Keratinocyte (primary cell): ENCODE data around the gene KIF21B. TPM values are rescaled to one million over a fixed set of nuclear protein-coding genes. Genes with fewer than 3 reads are reported as not detected.

Experiments
- DNase-seq: peaks from one replicate; pipeline ENCODE4 v3.0.0-alpha.2; 2011; ENCODE audit warnings: low read depth, missing footprints, low spot score
- FAIRE-seq: peaks from 2 replicates; lab custom pipeline; 2011; peaks lifted over from hg19 to GRCh38; lab: Jason Lieb, UNC
- H2AFZ ChIP-seq: 2 replicates; pipeline ENCODE4 v1.6.0; 2012; ENCODE audit warnings: low read length, control low read depth, inconsistent platforms; ENCODE audit not compliant: control insufficient read depth
- H3K27ac ChIP-seq: 2 replicates; pipeline ENCODE4 v1.5.1; 2011; ENCODE audit warnings: low read length; ENCODE audit not compliant: control insufficient read depth, insufficient read depth
- H3K27me3 ChIP-seq: 3 replicates; pipeline ENCODE4 v1.6.0; 2011; ENCODE audit warnings: low read length; ENCODE audit not compliant: control insufficient read depth, insufficient read depth; ENCODE audit errors: extremely low read depth
- H3K36me3 ChIP-seq, 2 experiments: 2 replicates in 1 of 2; 3 replicates in 1 of 2; pipeline ENCODE4 v1.5.1; 2011; ENCODE audit warnings: low read length in 2 of 2, mild to moderate bottlenecking in 1 of 2; ENCODE audit not compliant: control insufficient read depth in 2 of 2, insufficient read depth in 2 of 2; ENCODE audit errors: extremely low read depth in 1 of 2
- H3K4me1 ChIP-seq: 3 replicates; pipeline ENCODE4 v1.5.1; 2011; ENCODE audit warnings: low read length; ENCODE audit not compliant: control insufficient read depth, insufficient read depth; ENCODE audit errors: extremely low read depth
- H3K4me2 ChIP-seq: 3 replicates; pipeline ENCODE4 v1.6.0; 2011; ENCODE audit warnings: low read depth, low read length; ENCODE audit not compliant: control insufficient read depth, insufficient read depth; ENCODE audit errors: extremely low read depth
- H3K4me3 ChIP-seq, 3 experiments: fragments of 200-600 bp in 1 of 3; sonication (generic) in 1 of 3; 2 replicates in 2 of 3; 3 replicates in 1 of 3; pipeline ENCODE4 v1.5.1; 2011 to 2016; ENCODE audit warnings: low read length in 3 of 3, mild to moderate bottlenecking in 3 of 3, control low read depth in 2 of 3, inconsistent platforms in 1 of 3, low read depth in 1 of 3, mixed read lengths in 1 of 3, mixed run types in 1 of 3, moderate library complexity in 1 of 3; ENCODE audit not compliant: control insufficient read depth in 2 of 3, insufficient read depth in 2 of 3; ENCODE audit errors: extremely low read depth in 1 of 3
- H3K79me2 ChIP-seq: 2 replicates; pipeline ENCODE4 v1.6.0; 2012; ENCODE audit warnings: low read length; ENCODE audit not compliant: control insufficient read depth, insufficient read depth
- H3K9ac ChIP-seq: 3 replicates; pipeline ENCODE4 v1.6.0; 2011; ENCODE audit warnings: low read length; ENCODE audit not compliant: control insufficient read depth, insufficient read depth; ENCODE audit errors: extremely low read depth
- H3K9me1 ChIP-seq: 3 replicates; pipeline ENCODE4 v1.6.0; 2011; ENCODE audit warnings: low read length; ENCODE audit not compliant: control insufficient read depth, insufficient read depth; ENCODE audit errors: extremely low read depth
- H3K9me3 ChIP-seq: 2 replicates; pipeline ENCODE4 v1.5.1; 2012; ENCODE audit warnings: low read depth, low read length; ENCODE audit not compliant: control insufficient read depth
- H4K20me1 ChIP-seq: 3 replicates; pipeline ENCODE4 v1.6.0; 2011; ENCODE audit warnings: low read length; ENCODE audit not compliant: control insufficient read depth, insufficient read depth; ENCODE audit errors: extremely low read depth
- CTCF ChIP-seq, 3 experiments: IDR thresholded peaks in 1 of 3; conservative IDR thresholded peaks in 1 of 3; optimal IDR thresholded peaks in 1 of 3; 2 replicates in 2 of 3; 3 replicates in 1 of 3; pipeline versions ENCODE3 to v1.5.1; 2011; ENCODE audit warnings: low read length in 3 of 3, mild to moderate bottlenecking in 3 of 3, moderate library complexity in 2 of 3, control low read depth in 1 of 3, inconsistent platforms in 1 of 3; ENCODE audit not compliant: insufficient read depth in 2 of 3; ENCODE audit errors: extremely low read depth in 1 of 3
- EZH2 ChIP-seq: IDR thresholded peaks from one replicate; pipeline ENCODE4 v1.6.1; 2012; ENCODE audit warnings: inconsistent platforms, mild to moderate bottlenecking, low read length, moderate library complexity
- dilution Hi-C: fragments of 300-500 bp; cut with MboI; formaldehyde crosslinking; loops from one replicate; pipeline ENCODE4 v1.7.0; 2020; ENCODE audit warnings: low sequenced_read_pairs; ENCODE audit not compliant: extremely low pct_ligation_motif_present
- polyA plus RNA-seq, 5 experiments: library from polyadenylated mRNA; depleted of rRNA in 3 of 5; stranded (reverse) in 3 of 5; stranded (forward) in 1 of 5; unstranded in 1 of 5; fragments of >200 nt; gene quantifications; 1 replicate in 1 of 5; 2 replicates in 3 of 5; 3 replicates in 1 of 5; pipeline versions ENCODE4 v1.2.1 to v1.2.3, GENCODE V29; 2011 to 2012; ENCODE audit warnings: missing spikeins in 2 of 5, low read depth in 1 of 5, low replicate concordance in 1 of 5

The KIF21B gene
- polyA plus RNA-seq, 1 donor (not counting 4 experiments of a cell fraction or from before 2014, with no cell fraction given) = 0.17 TPM

- H3K79me2 ChIP-seq = no peaks in the 10 kb centered on the region
- no peaks in the 10 kb centered on the region for H3K9me3 ChIP-seq
- DNase-seq = peak; percentile 52
- no peak overlapping the region for H3K27ac ChIP-seq
- peaks cover 9% of the 10 kb centered on the region for H3K4me1 ChIP-seq
- dilution Hi-C loops = no loop called here
- no peak overlapping the region for H3K4me2 ChIP-seq
- H3K27me3 ChIP-seq = peaks cover 8% of the 10 kb centered on the region
- H4K20me1 ChIP-seq = no peaks in the 10 kb centered on the region
- no peaks in the 10 kb centered on the region for H3K9me1 ChIP-seq
- FAIRE-seq = peak; percentile 41
- no peak overlapping the region for H3K9ac ChIP-seq
- H2AFZ ChIP-seq = no peak overlapping the region
- no peak overlapping the region for H3K4me3 ChIP-seq
- no peaks in the 10 kb centered on the region for H3K36me3 ChIP-seq
- TF ChIP-seq CTCF (optimal IDR thresholded peaks at IDR 0.05 in 1 of 3, IDR thresholded peaks at IDR 0.05 in 1 of 3, conservative IDR thresholded peaks at IDR 0.05 in 1 of 3; ENCODE audit: extremely low read depth in 1 of 3, insufficient read depth in 2 of 3, low read length in 3 of 3) (no peak), EZH2 (no peak)
Measured at GRCh38 chr1:201072149-201072548, 48.6 kb upstream of the KIF21B start.

- DNase-seq (no peak), FAIRE-seq (no peak)
- Histone ChIP-seq H3K79me2 (no peaks in the 10 kb centered on the region), H3K9me1 (no peaks in the 10 kb centered on the region), H3K4me3 (no peak overlapping the region), H3K4me2 (no peak overlapping the region), H3K9me3 (no peaks in the 10 kb centered on the region), H3K4me1 (peaks cover 9% of the 10 kb centered on the region), H3K27ac (no peak overlapping the region), H2AFZ (no peak overlapping the region), H3K36me3 (no peaks in the 10 kb centered on the region), H3K27me3 (peaks cover 5% of the 10 kb centered on the region), H3K9ac (no peak overlapping the region), H4K20me1 (no peaks in the 10 kb centered on the region)
- dilution Hi-C loops = no loop called here
- TF ChIP-seq CTCF (optimal IDR thresholded peaks at IDR 0.05 in 1 of 3, IDR thresholded peaks at IDR 0.05 in 1 of 3, conservative IDR thresholded peaks at IDR 0.05 in 1 of 3; ENCODE audit: extremely low read depth in 1 of 3, insufficient read depth in 2 of 3, low read length in 3 of 3) (no peak), EZH2 (no peak)
Measured at GRCh38 chr1:201069636-201070035, 46.1 kb upstream of the KIF21B start.
